Cardiac fibroblast (primary cell): ENCODE measurements around the gene IP6K1.
A peak's percentile ranks its signal among the peaks of the same experiment; 100 is the strongest.
"Not testable (repeated sequence)": the region's sequence is repeated elsewhere in the genome, so short reads cannot be mapped to it uniquely, and the experiment has no call there.

Experiments used
- DNase-seq, 2 donors: peaks; one replicate each; pipeline versions ENCODE4 v3.0.0 to v3.0.0-alpha.2; 2010; ENCODE audit warnings: low read depth in 2 of 2
- H3K4me3 ChIP-seq, 2 donors: replicated peaks in 1 of 2; 1 replicate in 1 of 2; 2 replicates in 1 of 2; pipeline ENCODE4 v1.5.1; 2011; ENCODE audit warnings: low read depth in 2 of 2, low read length in 2 of 2, mild to moderate bottlenecking in 2 of 2, moderate library complexity in 1 of 2
- TF ChIP-seq, protein P1 (sequence below): IDR thresholded peaks from one replicate; pipeline ENCODE4 v1.5.1; 2011; ENCODE audit warnings: low read depth, mild to moderate bottlenecking, low read length, inconsistent platforms

The IP6K1 gene

GRCh38 chr3:49759226-49759625 is 27.1 kb downstream of the IP6K1 start:
- no peak overlapping the region for H3K4me3 ChIP-seq
- TF ChIP-seq, protein P1, sequence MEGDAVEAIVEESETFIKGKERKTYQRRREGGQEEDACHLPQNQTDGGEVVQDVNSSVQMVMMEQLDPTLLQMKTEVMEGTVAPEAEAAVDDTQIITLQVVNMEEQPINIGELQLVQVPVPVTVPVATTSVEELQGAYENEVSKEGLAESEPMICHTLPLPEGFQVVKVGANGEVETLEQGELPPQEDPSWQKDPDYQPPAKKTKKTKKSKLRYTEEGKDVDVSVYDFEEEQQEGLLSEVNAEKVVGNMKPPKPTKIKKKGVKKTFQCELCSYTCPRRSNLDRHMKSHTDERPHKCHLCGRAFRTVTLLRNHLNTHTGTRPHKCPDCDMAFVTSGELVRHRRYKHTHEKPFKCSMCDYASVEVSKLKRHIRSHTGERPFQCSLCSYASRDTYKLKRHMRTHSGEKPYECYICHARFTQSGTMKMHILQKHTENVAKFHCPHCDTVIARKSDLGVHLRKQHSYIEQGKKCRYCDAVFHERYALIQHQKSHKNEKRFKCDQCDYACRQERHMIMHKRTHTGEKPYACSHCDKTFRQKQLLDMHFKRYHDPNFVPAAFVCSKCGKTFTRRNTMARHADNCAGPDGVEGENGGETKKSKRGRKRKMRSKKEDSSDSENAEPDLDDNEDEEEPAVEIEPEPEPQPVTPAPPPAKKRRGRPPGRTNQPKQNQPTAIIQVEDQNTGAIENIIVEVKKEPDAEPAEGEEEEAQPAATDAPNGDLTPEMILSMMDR = no peak
- peak in 1 of 2 donors; percentile 43 for DNase-seq

DNA sequence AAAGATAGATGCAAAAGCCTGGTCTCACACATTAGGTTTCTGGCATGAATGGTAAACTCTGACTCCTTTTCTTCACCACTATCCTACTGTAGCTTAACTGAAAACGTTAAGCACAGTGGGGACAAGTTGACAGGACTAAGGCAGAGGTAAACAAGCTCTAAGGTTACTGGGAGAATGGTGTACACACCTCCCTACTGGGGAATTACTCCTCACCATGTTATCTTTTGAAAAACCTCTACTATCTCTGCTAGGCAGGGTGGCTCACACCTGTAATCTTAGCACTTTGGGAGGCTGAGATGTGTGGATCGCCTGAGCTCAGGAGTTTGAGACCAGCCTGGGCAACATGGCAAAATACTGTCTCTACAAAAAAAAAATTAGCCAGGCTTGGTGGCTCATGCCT is 29.1 kb downstream of the IP6K1 start:
- TF ChIP-seq, protein P1 = no peak
- DNase-seq = no peak
- no peak overlapping the region for H3K4me3 ChIP-seq

- TF ChIP-seq, protein P1 = no peak
- DNase-seq = no peak
- no peak overlapping the region for H3K4me3 ChIP-seq
Observed at GRCh38 chr3:49756036-49756435, 30.3 kb downstream of the IP6K1 start.

GRCh38 chr3:49754536-49754935 is 31.8 kb downstream of the IP6K1 start:
- no peak for DNase-seq
- no peak overlapping the region for H3K4me3 ChIP-seq
- TF ChIP-seq, protein P1 = no peak

- DNase-seq = no peak
- TF ChIP-seq, protein P1 = no peak
Observed at GRCh38 chr3:49751501-49751900, 34.8 kb downstream of the IP6K1 start.

DNA sequence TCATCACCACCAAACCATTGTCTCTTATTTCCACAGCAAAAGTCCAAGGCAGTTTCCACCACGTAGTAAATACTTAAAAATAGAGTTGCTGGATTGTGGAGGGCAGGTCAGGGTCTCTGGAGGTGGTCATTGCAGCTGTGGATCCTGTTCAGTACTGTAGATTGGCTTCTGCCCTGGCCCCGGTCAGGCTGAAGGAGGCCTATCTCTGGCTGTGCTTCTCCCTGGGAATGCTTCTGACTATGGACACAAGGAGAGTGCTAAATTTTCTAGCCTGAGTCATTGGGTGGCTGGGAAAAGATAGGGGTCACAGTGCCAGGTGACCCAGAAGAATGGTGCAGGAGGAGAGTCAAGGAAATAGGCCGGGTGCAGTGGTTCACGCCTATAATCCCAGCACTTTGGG is 36.3 kb downstream of the IP6K1 start:
- TF ChIP-seq, protein P1 = no peak
- no peak for DNase-seq
- no peak overlapping the region for H3K4me3 ChIP-seq

More at GRCh38 chr3:49751501-49751900, 34.8 kb downstream of the IP6K1 start:
- H3K4me3 ChIP-seq = no peak overlapping the region

- DNase-seq, H3K4me3 ChIP-seq: not testable (repeated sequence)
Observed at GRCh38 chr3:49748874-49749273, 37.5 kb downstream of the IP6K1 start.
